ENCODE data around the gene L3MBTL2. TPM values are rescaled to one million over a fixed set of nuclear protein-coding genes. Genes with fewer than 3 reads are reported as not detected.
A peak's percentile ranks its signal among the peaks of the same experiment; 100 is the strongest.

Gene L3MBTL2
- polyA plus RNA-seq, 3 donors: 13.6 to 15.2 (median 14.0) TPM

GRCh38 chr22:41229730-41230400 lies 24.8 kb downstream of the L3MBTL2 start:
- peaks cover 0 to 2% (median 0%) of the 10 kb centered on the region in 3 donors for H3K27me3 Mint-ChIP-seq (ENCODE audit: low read depth in 3 of 3)
- 28% methylated on average over 10 of the region's 17 CpGs for WGBS (ENCODE audit: insufficient coverage)
- Histone ChIP-seq H2AFZ (ENCODE audit: insufficient read depth, low read depth, low read length, poor library complexity, severe bottlenecking) (no peak overlapping the region), H3K4me2 (replicated peaks; ENCODE audit: extremely low read depth, low read length, poor library complexity, severe bottlenecking) (no peak overlapping the region), H3K4me3 (replicated peaks in 1 of 3; ENCODE audit: low read depth in 2 of 3, low read length in 3 of 3) (no peak overlapping the region), H3K9me3 (replicated peaks in 1 of 2; ENCODE audit: control insufficient read depth in 1 of 2, insufficient read depth in 1 of 2, low read length in 2 of 2) (no peaks in the 10 kb centered on the region), H3K79me2 (ENCODE audit: insufficient read depth, low read length) (no peaks in the 10 kb centered on the region), H3K36me3 (replicated peaks in 1 of 2; ENCODE audit: control insufficient read depth in 1 of 2, insufficient read depth in 2 of 2, low read length in 2 of 2) (peaks cover 37 to 61% of the 10 kb centered on the region in 2 donors), H3K27ac (ENCODE audit: low read depth in 1 of 2, low read length in 2 of 2) (no peak overlapping the region), H3K9ac (ENCODE audit: insufficient read depth, low read length, poor library complexity, severe bottlenecking) (no peak overlapping the region), H3K27me3 (ENCODE audit: control insufficient read depth in 2 of 2, insufficient read depth in 2 of 2, low read length in 2 of 2) (no peaks in the 10 kb centered on the region), H4K20me1 (ENCODE audit: insufficient read depth, low read length) (no peaks in the 10 kb centered on the region), H3K4me1 (ENCODE audit: control insufficient read depth in 1 of 2, insufficient read depth in 2 of 2, low read length in 2 of 2) (no peaks in the 10 kb centered on the region)
- peaks cover 3% of the 10 kb centered on the region for H3K4me1 Mint-ChIP-seq
- no peaks in the 10 kb centered on the region for H3K9me3 Mint-ChIP-seq
- no peak for TF ChIP-seq CTCF (IDR thresholded peaks at IDR 0.05)
- H3K4me3 Mint-ChIP-seq: no peak overlapping the region
- H3K36me3 Mint-ChIP-seq: peaks cover 44 to 60% of the 10 kb centered on the region in 2 donors
- intact Hi-C loops (cut with micrococcal nuclease): loop anchor here in 1 of 2 donors (10.0 kb wide), 1 partner anchor 305 kb away; no protein-coding TSS in a partner anchor
- DNase-seq: no peak
- H3K27ac Mint-ChIP-seq: no peak overlapping the region

DNA sequence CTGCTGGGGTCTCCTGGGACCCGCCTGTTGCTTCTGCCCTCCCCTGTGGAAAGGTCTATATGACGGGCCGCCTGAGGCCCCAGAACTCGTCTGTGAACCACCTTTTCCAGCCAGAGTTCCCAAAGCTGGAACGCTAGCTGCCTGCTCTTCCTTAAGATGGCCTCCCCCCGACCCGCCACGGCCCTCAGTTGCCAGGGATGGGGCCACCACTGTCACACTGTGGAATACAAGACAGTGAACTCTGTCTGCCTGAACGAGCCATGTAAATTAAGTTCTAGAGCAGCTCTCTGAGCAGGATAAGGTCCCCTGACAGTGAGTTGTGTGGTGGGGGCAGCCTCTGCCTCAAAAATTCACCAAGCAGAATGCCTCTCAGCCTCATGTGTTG lies 25.3 kb downstream of the L3MBTL2 start:
- Mint-ChIP-seq H3K27me3 (ENCODE audit: low read depth in 3 of 3) (peaks cover 0 to 2% (median 0%) of the 10 kb centered on the region in 3 donors), H3K9me3 (no peaks in the 10 kb centered on the region), H3K36me3 (peaks cover 39 to 55% of the 10 kb centered on the region in 2 donors), H3K4me3 (no peak overlapping the region), H3K27ac (peak overlapping the region in 1 of 7 donors; percentile 68), H3K4me1 (peaks cover 3% of the 10 kb centered on the region)
- no peak for TF ChIP-seq CTCF (IDR thresholded peaks at IDR 0.05)
- Histone ChIP-seq H4K20me1 (ENCODE audit: insufficient read depth, low read length) (no peaks in the 10 kb centered on the region), H2AFZ (ENCODE audit: insufficient read depth, low read depth, low read length, poor library complexity, severe bottlenecking) (no peak overlapping the region), H3K79me2 (ENCODE audit: insufficient read depth, low read length) (no peaks in the 10 kb centered on the region), H3K36me3 (replicated peaks in 1 of 2; ENCODE audit: control insufficient read depth in 1 of 2, insufficient read depth in 2 of 2, low read length in 2 of 2) (peaks cover 32 to 56% of the 10 kb centered on the region in 2 donors), H3K27ac (ENCODE audit: low read depth in 1 of 2, low read length in 2 of 2) (no peak overlapping the region), H3K4me2 (replicated peaks; ENCODE audit: extremely low read depth, low read length, poor library complexity, severe bottlenecking) (no peak overlapping the region), H3K4me3 (replicated peaks in 1 of 3; ENCODE audit: low read depth in 2 of 3, low read length in 3 of 3) (no peak overlapping the region), H3K4me1 (ENCODE audit: control insufficient read depth in 1 of 2, insufficient read depth in 2 of 2, low read length in 2 of 2) (no peaks in the 10 kb centered on the region), H3K9me3 (replicated peaks in 1 of 2; ENCODE audit: control insufficient read depth in 1 of 2, insufficient read depth in 1 of 2, low read length in 2 of 2) (no peaks in the 10 kb centered on the region), H3K9ac (ENCODE audit: insufficient read depth, low read length, poor library complexity, severe bottlenecking) (no peak overlapping the region), H3K27me3 (ENCODE audit: control insufficient read depth in 2 of 2, insufficient read depth in 2 of 2, low read length in 2 of 2) (no peaks in the 10 kb centered on the region)
- WGBS (ENCODE audit: insufficient coverage): 93% methylated on average over 8 of the region's 9 CpGs
- intact Hi-C loops (cut with micrococcal nuclease): loop anchor here in 1 of 2 donors (10.0 kb wide), 1 partner anchor 306 kb away; no protein-coding TSS in a partner anchor
- DNase-seq: no peak

Measured in CD14-positive monocyte (primary cell).